Smooth muscle cell (in vitro differentiated cells): ENCODE data around the gene HIC1. TPM values are rescaled to one million over a fixed set of nuclear protein-coding genes. Genes with fewer than 3 reads are reported as not detected.
A peak's percentile ranks its signal among the peaks of the same experiment; 100 is the strongest.

Experiments
- DNase-seq: peaks from one replicate; lab custom pipeline; 2025; ENCODE audit not compliant: unreplicated experiment; lab: John Stamatoyannopoulos, UW
- H2AFZ ChIP-seq: fragments of 200-600 bp; sonication (generic); 2 replicates; pipeline ENCODE4 v1.6.0; 2016; ENCODE audit warnings: antibody characterized with exemption, low read depth, mild to moderate bottlenecking
- H3F3A ChIP-seq: fragments of 200-600 bp; sonication (generic); 2 replicates; pipeline ENCODE4 v1.6.0; 2017; ENCODE audit warnings: antibody characterized with exemption, low read depth
- H3K27ac ChIP-seq: fragments of 200-600 bp; sonication (generic); 2 replicates; pipeline ENCODE4 v1.5.1; 2016; ENCODE audit warnings: low read depth, mild to moderate bottlenecking
- H3K27me3 ChIP-seq: fragments of 200-600 bp; sonication (generic); 2 replicates; pipeline ENCODE4 v1.6.1; 2016; ENCODE audit warnings: low read depth, mild to moderate bottlenecking
- H3K36me3 ChIP-seq: fragments of 200-600 bp; sonication (generic); 2 replicates; pipeline ENCODE4 v1.5.1; 2016; ENCODE audit warnings: low read depth
- H3K4me1 ChIP-seq: fragments of 200-600 bp; sonication (generic); 2 replicates; pipeline ENCODE4 v1.5.1; 2016; ENCODE audit warnings: low read depth
- H3K4me2 ChIP-seq: fragments of 200-600 bp; sonication (generic); 2 replicates; pipeline ENCODE4 v1.6.0; 2016; ENCODE audit warnings: mild to moderate bottlenecking
- H3K4me3 ChIP-seq: fragments of 200-600 bp; sonication (generic); 2 replicates; pipeline ENCODE4 v1.5.1; 2016; ENCODE audit warnings: mild to moderate bottlenecking
- H3K79me2 ChIP-seq: fragments of 200-600 bp; sonication (generic); 2 replicates; pipeline ENCODE4 v1.6.0; 2016; ENCODE audit warnings: low read depth, mild to moderate bottlenecking
- H3K9ac ChIP-seq: fragments of 200-600 bp; sonication (generic); 2 replicates; pipeline ENCODE4 v1.6.0; 2016; ENCODE audit warnings: low read depth
- H3K9me3 ChIP-seq: fragments of 200-600 bp; sonication (generic); replicated peaks from 2 replicates; pipeline ENCODE4 v1.5.1; 2016; ENCODE audit warnings: low read depth
- H4K20me1 ChIP-seq: fragments of 200-600 bp; sonication (generic); 2 replicates; pipeline ENCODE4 v1.6.0; 2016; ENCODE audit warnings: low read depth
- CTCF ChIP-seq: fragments of 200-600 bp; sonication (generic); IDR thresholded peaks from 2 replicates; pipeline ENCODE4 v1.5.1; 2017; ENCODE audit warnings: borderline replicate concordance, mild to moderate bottlenecking, antibody characterized with exemption; ENCODE audit not compliant: insufficient read depth, poor library complexity, severe bottlenecking
- WGBS: methylation state at CpG from one replicate; pipeline ENCODE4 v1.1.7; 2016; ENCODE audit warnings: low lambda C conversion rate; 5-methylcytosine and 5-hydroxymethylcytosine counted together
- polyA plus RNA-seq: library from polyadenylated mRNA; unstranded; fragments of >200 nt; fragmentation: Nextera tagmentation; extraction: Ambion mirVana; gene quantifications from 2 replicates; pipeline ENCODE4 v1.2.1, GENCODE V29; 2016
- total RNA-seq: library from RNA; depleted of rRNA; stranded (reverse); fragments of >200 nt; gene quantifications from 2 replicates; pipeline ENCODE4 v1.2.3, GENCODE V29; 2014

The HIC1 gene
- total and polyA plus RNA-seq, 2 experiments from 2014 or later, result 2.9 to 5.2 TPM

GRCh38 chr17:2047590-2047989, 7.3 kb upstream of the HIC1 start:
- H3K27me3 ChIP-seq, result peaks cover 13% of the 10 kb centered on the region
- H3K4me1 ChIP-seq, result peaks cover 18% of the 10 kb centered on the region
- TF ChIP-seq CTCF, result no peak
- H3K9ac ChIP-seq, result no peak overlapping the region
- H3F3A ChIP-seq, result peaks cover 12% of the 10 kb centered on the region
- no peak overlapping the region for H3K4me2 ChIP-seq
- H4K20me1 ChIP-seq, result no peaks in the 10 kb centered on the region
- H3K9me3 ChIP-seq, result no peaks in the 10 kb centered on the region
- no peak overlapping the region for H3K27ac ChIP-seq
- 94% methylated on average over 6 of the region's 6 CpGs for WGBS
- H3K4me3 ChIP-seq, result no peak overlapping the region
- H3K36me3 ChIP-seq, result no peaks in the 10 kb centered on the region
- no peak for DNase-seq
- peaks cover 17% of the 10 kb centered on the region for H3K79me2 ChIP-seq
- no peak overlapping the region for H2AFZ ChIP-seq

DNA sequence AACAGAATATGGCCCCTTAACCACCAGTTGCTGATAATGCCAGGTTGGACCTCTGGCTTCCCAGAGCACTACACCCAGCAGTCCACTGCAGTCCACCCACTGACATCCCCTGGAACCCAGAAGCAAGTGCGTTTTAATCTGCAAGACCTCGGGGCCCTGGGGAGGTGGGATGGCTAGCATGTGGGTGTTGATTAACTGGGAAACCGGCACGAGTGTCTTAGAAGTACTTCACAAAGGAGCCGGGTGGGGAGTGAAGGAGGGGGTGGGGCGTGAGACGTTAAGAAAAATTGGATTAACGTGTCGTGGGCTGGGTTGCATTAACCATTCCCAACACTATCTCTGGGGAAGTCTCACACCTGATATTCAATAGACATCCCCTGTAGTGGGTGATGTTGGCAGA, 6.1 kb upstream of the HIC1 start:
- H3K79me2 ChIP-seq, result peaks cover 12% of the 10 kb centered on the region
- H3F3A ChIP-seq, result peaks cover 6% of the 10 kb centered on the region
- no peak overlapping the region for H3K9ac ChIP-seq
- H3K36me3 ChIP-seq, result no peaks in the 10 kb centered on the region
- peaks cover 13% of the 10 kb centered on the region for H3K27me3 ChIP-seq
- TF ChIP-seq CTCF, result no peak
- no peak for DNase-seq
- peak overlapping the region; percentile 91 for H3K4me2 ChIP-seq
- H4K20me1 ChIP-seq, result no peaks in the 10 kb centered on the region
- no peak overlapping the region for H2AFZ ChIP-seq
- peak overlapping the region; percentile 61 for H3K4me3 ChIP-seq
- peak overlapping the region; percentile 49 for H3K27ac ChIP-seq
- 59% methylated on average over 9 of the region's 9 CpGs for WGBS
- peaks cover 14% of the 10 kb centered on the region for H3K4me1 ChIP-seq
- no peaks in the 10 kb centered on the region for H3K9me3 ChIP-seq

- peak overlapping the region; percentile 49 for H3K27ac ChIP-seq
- peaks cover 17% of the 10 kb centered on the region for H3K4me1 ChIP-seq
- no peak for TF ChIP-seq CTCF
- peak overlapping the region; percentile 90 for H3K9ac ChIP-seq
- H3K4me3 ChIP-seq, result peak overlapping the region; percentile 62
- WGBS, result 8% methylated on average over 60 of the region's 104 CpGs
- no peaks in the 10 kb centered on the region for H3K9me3 ChIP-seq
- peaks cover 8% of the 10 kb centered on the region for H3K79me2 ChIP-seq
- peaks cover 6% of the 10 kb centered on the region for H3F3A ChIP-seq
- peak; percentile 77 for DNase-seq
- peaks cover 4% of the 10 kb centered on the region for H4K20me1 ChIP-seq
- H3K27me3 ChIP-seq, result peaks cover 13% of the 10 kb centered on the region
- H2AFZ ChIP-seq, result no peak overlapping the region
- no peaks in the 10 kb centered on the region for H3K36me3 ChIP-seq
- H3K4me2 ChIP-seq, result peak overlapping the region; percentile 92
Observed at GRCh38 chr17:2049333-2050299, 5.3 kb upstream of the HIC1 start.
